ENCODE measurements around the gene BTBD16. TPM values are rescaled to one million over a fixed set of nuclear protein-coding genes. Genes with fewer than 3 reads are reported as not detected.

The BTBD16 gene
- total and polyA plus RNA-seq, 10 of the 15 experiments (the other 5 are each of a cell fraction or from before 2014, with no cell fraction given): 0.11 TPM; not detected in 9

GRCh38 chr10:122282253-122282671, 11.2 kb downstream of the BTBD16 start:
- H2AFZ ChIP-seq (ENCODE audit: control insufficient read depth, low read depth, low read length): no peak overlapping the region
- ChIA-PET POLR2A (no interaction called here), SMC1A (ENCODE audit: uncharacterized antibody, unreplicated experiment) (no interaction called here), CTCF (no interaction called here), RAD21 (ENCODE audit: unreplicated experiment) (interaction anchor here (0.9 kb wide), 1 partner anchor 269 kb away, joined by 4 read pairs; no protein-coding TSS in a partner anchor)
- no peaks in the 10 kb centered on the region for H3K4me1 ChIP-seq (ENCODE audit: control insufficient read depth, insufficient read depth, low read length)
- no peak overlapping the region for H3K4me2 ChIP-seq (ENCODE audit: control insufficient read depth, insufficient read depth)
- ATAC-seq: no peak
- no peaks in the 10 kb centered on the region for H4K20me1 ChIP-seq (ENCODE audit: control insufficient read depth, insufficient read depth)
- no peaks in the 10 kb centered on the region; the same call in 2 of the 3 replicates for H3K9me3 ChIP-seq (replicated peaks; ENCODE audit: control insufficient read depth, insufficient read depth, low read length)
- intact Hi-C loops (cut with micrococcal nuclease; ENCODE audit: unreplicated experiment) (no loop called here), in situ Hi-C loops (cut with MboI) (no loop called here)
- H3K36me3 ChIP-seq (ENCODE audit: control insufficient read depth in 2 of 2, insufficient read depth in 2 of 2, low read length in 1 of 2): no peaks in the 10 kb centered on the region
- no peaks in the 10 kb centered on the region for H3K79me2 ChIP-seq (ENCODE audit: control insufficient read depth, insufficient read depth, low read length)
- H3K27me3 ChIP-seq (replicated peaks in 1 of 2; ENCODE audit: control insufficient read depth in 2 of 2, insufficient read depth in 2 of 2, low read length in 1 of 2): 0 out of 4 replicates have a peak, but pooled peaks cover 0 to 1% of the 10 kb centered on the region in 2 experiments
- FAIRE-seq: no peak
- TF ChIP-seq ZNF274 (IDR thresholded peaks at IDR 0.05; ENCODE audit: insufficient read depth, insufficient read length): no peak
- TF ChIP-seq SPI1 (IDR thresholded peaks at IDR 0.05; ENCODE audit: borderline replicate concordance, insufficient read depth, low read depth, low read length): 0 out of 2 replicates have a peak, but pooled peaks have one; percentile 10
- TF ChIP-seq SRF (IDR thresholded peaks at IDR 0.05; ENCODE audit: low read depth in 2 of 2, low read length in 2 of 2): no peak
- no peak overlapping the region for H3K4me3 ChIP-seq
- WGBS (ENCODE audit: insufficient coverage, insufficient replicate concordance, low lambda C conversion rate, missing lambda C conversion rate): 13% methylated on average over 9 of the region's 9 CpGs
- BruUV-seq (replicated peaks): no TSS peak
- no peak for DNase-seq (ENCODE audit: low read depth, low spot score)
- H3K9ac ChIP-seq (ENCODE audit: control insufficient read depth, insufficient read depth, low read length): no peak overlapping the region
- no peak overlapping the region for H3K27ac ChIP-seq (ENCODE audit: control insufficient read depth, insufficient read depth)

- CTCF ChIA-PET: no interaction called here
- RAD21 ChIA-PET (ENCODE audit: unreplicated experiment): no interaction called here
- Histone ChIP-seq H3K27me3 (replicated peaks in 1 of 2; ENCODE audit: control insufficient read depth in 2 of 2, insufficient read depth in 2 of 2, low read length in 1 of 2) (0 out of 4 replicates have a peak, but pooled peaks cover 0 to 1% of the 10 kb centered on the region in 2 experiments), H3K4me2 (ENCODE audit: control insufficient read depth, insufficient read depth) (no peak overlapping the region), H4K20me1 (ENCODE audit: control insufficient read depth, insufficient read depth) (no peaks in the 10 kb centered on the region), H3K4me3 (no peak overlapping the region), H3K4me1 (ENCODE audit: control insufficient read depth, insufficient read depth, low read length) (no peaks in the 10 kb centered on the region), H2AFZ (ENCODE audit: control insufficient read depth, low read depth, low read length) (no peak overlapping the region), H3K27ac (ENCODE audit: control insufficient read depth, insufficient read depth) (no peak overlapping the region), H3K79me2 (ENCODE audit: control insufficient read depth, insufficient read depth, low read length) (no peaks in the 10 kb centered on the region), H3K36me3 (ENCODE audit: control insufficient read depth in 2 of 2, insufficient read depth in 2 of 2, low read length in 1 of 2) (no peaks in the 10 kb centered on the region), H3K9ac (ENCODE audit: control insufficient read depth, insufficient read depth, low read length) (no peak overlapping the region), H3K9me3 (replicated peaks; ENCODE audit: control insufficient read depth, insufficient read depth, low read length) (no peaks in the 10 kb centered on the region; the same call in 2 of the 3 replicates)
- intact Hi-C loops (cut with micrococcal nuclease; ENCODE audit: unreplicated experiment) (no loop called here), in situ Hi-C loops (cut with MboI) (no loop called here)
- SMC1A ChIA-PET (ENCODE audit: uncharacterized antibody, unreplicated experiment): no interaction called here
- WGBS (ENCODE audit: insufficient coverage, insufficient replicate concordance, low lambda C conversion rate, missing lambda C conversion rate): 8% methylated on average over 7 of the region's 7 CpGs
- DNase-seq (ENCODE audit: low read depth, low spot score) (no peak), FAIRE-seq (no peak), ATAC-seq (no peak)
- POLR2A ChIA-PET: no interaction called here
- BruUV-seq (replicated peaks): no TSS peak
- TF ChIP-seq ASH2L (IDR thresholded peaks at IDR 0.05; ENCODE audit: borderline replicate concordance, low read depth): no peak
- TF ChIP-seq MTA2 (IDR thresholded peaks at IDR 0.05; ENCODE audit: low read depth): no peak
- no peak for TF ChIP-seq CTCF (IDR thresholded peaks at IDR 0.05 in 2 of 3, conservative IDR thresholded peaks at IDR 0.05 in 1 of 3; ENCODE audit: control insufficient read depth in 2 of 3, extremely low read depth in 1 of 3, insufficient read depth in 1 of 3, low read depth in 3 of 3, low read length in 3 of 3)
- no peak for TF ChIP-seq RAD21 (IDR thresholded peaks at IDR 0.05; ENCODE audit: insufficient read depth, low read depth, low read length)
- TF ChIP-seq ATF2 (IDR thresholded peaks at IDR 0.05; ENCODE audit: low read length): no peak
- no peak for TF ChIP-seq ZNF274 (IDR thresholded peaks at IDR 0.05; ENCODE audit: insufficient read depth, insufficient read length)
- TF ChIP-seq SREBF1 (IDR thresholded peaks at IDR 0.05; ENCODE audit: low read length): no peak
- TF ChIP-seq SUZ12 (IDR thresholded peaks at IDR 0.05; ENCODE audit: unreplicated experiment): no peak
- TF ChIP-seq GABPA (IDR thresholded peaks at IDR 0.05; ENCODE audit: low read depth): no peak
- TF ChIP-seq WRNIP1 (IDR thresholded peaks at IDR 0.05; ENCODE audit: borderline replicate concordance, low read depth, low read length): no peak
These were observed 11.8 kb downstream of the BTBD16 start for GRCh38 chr10:122282909-122283308.
